Measurements from ENCODE around the gene RPS6KA4.

Gene RPS6KA4

GRCh38 chr11:64371201-64371600 is 12.2 kb downstream of the RPS6KA4 start:
- CTCF ChIA-PET, result no interaction called here
- TF ChIP-seq, protein P1, sequence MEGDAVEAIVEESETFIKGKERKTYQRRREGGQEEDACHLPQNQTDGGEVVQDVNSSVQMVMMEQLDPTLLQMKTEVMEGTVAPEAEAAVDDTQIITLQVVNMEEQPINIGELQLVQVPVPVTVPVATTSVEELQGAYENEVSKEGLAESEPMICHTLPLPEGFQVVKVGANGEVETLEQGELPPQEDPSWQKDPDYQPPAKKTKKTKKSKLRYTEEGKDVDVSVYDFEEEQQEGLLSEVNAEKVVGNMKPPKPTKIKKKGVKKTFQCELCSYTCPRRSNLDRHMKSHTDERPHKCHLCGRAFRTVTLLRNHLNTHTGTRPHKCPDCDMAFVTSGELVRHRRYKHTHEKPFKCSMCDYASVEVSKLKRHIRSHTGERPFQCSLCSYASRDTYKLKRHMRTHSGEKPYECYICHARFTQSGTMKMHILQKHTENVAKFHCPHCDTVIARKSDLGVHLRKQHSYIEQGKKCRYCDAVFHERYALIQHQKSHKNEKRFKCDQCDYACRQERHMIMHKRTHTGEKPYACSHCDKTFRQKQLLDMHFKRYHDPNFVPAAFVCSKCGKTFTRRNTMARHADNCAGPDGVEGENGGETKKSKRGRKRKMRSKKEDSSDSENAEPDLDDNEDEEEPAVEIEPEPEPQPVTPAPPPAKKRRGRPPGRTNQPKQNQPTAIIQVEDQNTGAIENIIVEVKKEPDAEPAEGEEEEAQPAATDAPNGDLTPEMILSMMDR (conservative IDR thresholded peaks at IDR 0.05; ENCODE audit: low read depth), result no peak
- POLR2A ChIA-PET (ENCODE audit: low non-redundant PET), result no interaction called here

DNA sequence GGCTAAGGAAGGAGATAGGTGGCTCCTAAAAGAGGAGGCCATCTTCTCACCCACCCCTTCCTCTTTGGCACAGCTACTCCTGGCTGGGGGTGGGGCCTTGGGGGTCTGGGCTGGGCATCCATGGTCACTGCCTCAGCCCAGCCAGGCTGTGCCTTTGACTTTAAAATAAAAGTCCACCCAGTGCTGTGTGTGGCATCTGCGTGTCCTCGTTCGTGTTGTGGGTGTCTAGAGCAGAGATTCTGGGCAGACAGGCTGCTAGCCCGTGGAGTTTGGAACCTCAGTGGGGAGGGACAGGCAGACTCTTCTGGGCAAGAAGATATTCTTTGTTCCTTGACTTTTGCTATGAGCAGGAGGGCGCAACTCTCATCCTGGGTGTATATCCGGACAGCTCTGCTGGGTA is 13.1 kb downstream of the RPS6KA4 start:
- peak overlapping the region; percentile 42 for H3K27ac ChIP-seq
- TF ChIP-seq, protein P1 (conservative IDR thresholded peaks at IDR 0.05; ENCODE audit: low read depth), result no peak
- CTCF ChIA-PET, result interaction anchor here (1.0 kb wide), 1 partner anchor 17 kb away, joined by 3 read pairs; no protein-coding TSS in a partner anchor
- DNase-seq (ENCODE audit: low spot score), result no peak
- POLR2A ChIA-PET (ENCODE audit: low non-redundant PET), result interaction anchor here (0.5 kb wide), 1 partner anchor 54 kb away, joined by 3 read pairs; no protein-coding TSS in a partner anchor

More at GRCh38 chr11:64371201-64371600, 12.2 kb downstream of the RPS6KA4 start:
- H3K27ac ChIP-seq, result peak overlapping the region; percentile 42
- no peak for DNase-seq (ENCODE audit: low spot score)

DNA sequence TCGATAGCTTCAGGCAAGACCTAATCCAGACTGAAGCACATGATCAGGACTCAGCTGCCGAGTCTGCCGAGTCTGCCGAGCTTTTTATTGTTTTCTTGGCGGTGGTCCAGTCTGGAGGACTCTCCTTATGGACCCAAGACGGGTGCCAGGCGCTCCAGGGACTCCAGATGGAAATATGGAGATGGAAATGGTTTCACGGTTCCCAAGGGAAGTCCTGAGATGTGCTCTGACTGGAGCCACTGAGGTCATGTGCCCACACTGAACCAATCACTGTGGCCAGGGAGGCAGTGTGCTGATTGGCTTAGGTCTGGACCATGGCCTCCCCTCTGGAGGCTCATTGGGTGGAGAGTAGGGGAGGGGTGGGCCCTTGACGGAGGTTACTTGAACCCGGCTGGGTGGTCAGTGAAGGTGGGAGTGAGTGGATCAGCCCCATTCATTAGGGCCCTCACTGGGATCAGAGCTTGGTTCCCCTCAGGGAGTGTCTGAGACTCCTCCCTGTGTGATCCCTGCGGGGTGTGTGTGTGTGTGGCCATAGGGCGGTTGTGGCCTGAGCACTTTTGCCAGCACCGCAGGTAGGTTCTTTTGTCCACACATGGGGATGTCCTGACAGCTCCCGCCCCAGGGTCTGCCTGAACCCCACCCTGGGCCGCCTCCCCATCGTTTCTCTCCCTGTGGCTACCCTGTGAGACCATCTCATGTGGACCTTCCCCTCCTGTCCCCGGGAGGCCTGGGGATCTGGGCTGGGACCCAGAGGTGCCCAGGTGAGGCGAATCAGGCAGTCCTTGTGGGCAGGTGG is 14.0 kb downstream of the RPS6KA4 start:
- no peak overlapping the region for H3K27ac ChIP-seq
- CTCF ChIA-PET, result interaction anchor here (0.6 to 1.0 kb wide), 2 partner anchors 18 to 32 kb away, joined by 3 to 5 read pairs; no protein-coding TSS in a partner anchor
- POLR2A ChIA-PET (ENCODE audit: low non-redundant PET), result interaction anchor here (0.5 kb wide), 1 partner anchor 53 kb away, joined by 3 read pairs; no protein-coding TSS in a partner anchor
- no peak for DNase-seq (ENCODE audit: low spot score)
- TF ChIP-seq, protein P1 (conservative IDR thresholded peaks at IDR 0.05; ENCODE audit: low read depth), result no peak

- TF ChIP-seq, protein P1 (conservative IDR thresholded peaks at IDR 0.05; ENCODE audit: low read depth), result no peak
- no peak overlapping the region for H3K27ac ChIP-seq
- DNase-seq (ENCODE audit: low spot score), result no peak
- ChIA-PET CTCF (interaction anchor here (0.6 kb wide), 1 partner anchor 32 kb away, joined by 5 read pairs; no protein-coding TSS in a partner anchor), POLR2A (ENCODE audit: low non-redundant PET) (no interaction called here)
Measured at GRCh38 chr11:64373598-64373974, 14.6 kb downstream of the RPS6KA4 start.

DNA sequence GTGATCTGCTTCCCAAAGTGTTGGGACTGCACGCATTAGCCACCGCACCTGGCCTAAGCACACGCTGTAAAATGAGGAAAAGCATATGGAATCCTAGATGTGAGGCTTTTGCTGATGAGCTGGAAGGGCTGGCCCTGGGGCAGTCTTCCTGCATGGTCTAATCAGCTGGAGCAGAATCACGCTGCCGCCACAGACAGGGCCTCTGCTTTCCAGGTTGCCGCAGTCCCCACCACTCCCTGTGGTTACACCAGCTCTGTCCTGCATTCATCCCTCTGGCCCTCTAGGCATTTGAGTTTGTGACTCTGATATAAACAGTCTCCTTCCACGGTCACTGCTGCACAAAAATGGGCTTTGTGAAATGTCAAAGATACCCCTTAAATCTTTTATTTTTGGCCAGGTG is 17.1 kb downstream of the RPS6KA4 start:
- no peak for DNase-seq (ENCODE audit: low spot score)
- TF ChIP-seq, protein P1 (conservative IDR thresholded peaks at IDR 0.05; ENCODE audit: low read depth), result no peak
- no peak overlapping the region for H3K27ac ChIP-seq
- ChIA-PET POLR2A (ENCODE audit: low non-redundant PET) (interaction anchor here (0.5 kb wide), 1 partner anchor 10 kb away, joined by 12 read pairs; no protein-coding TSS in a partner anchor), CTCF (interaction anchor here (0.7 to 0.8 kb wide), 2 partner anchors 63 to 377 kb away, joined by 3 read pairs; no protein-coding TSS in a partner anchor)

GRCh38 chr11:64378335-64378880 is 19.4 kb downstream of the RPS6KA4 start:
- TF ChIP-seq, protein P1 (conservative IDR thresholded peaks at IDR 0.05; ENCODE audit: low read depth), result no peak
- H3K27ac ChIP-seq, result peak overlapping the region; percentile 37
- no peak for DNase-seq (ENCODE audit: low spot score)
- ChIA-PET CTCF (interaction anchor here (0.6 kb wide), 1 partner anchor 27 kb away, joined by 4 read pairs; no protein-coding TSS in a partner anchor), POLR2A (ENCODE audit: low non-redundant PET) (no interaction called here)

Data from RWPE1 (cell line).